ENCODE results near the gene SCAMP1. TPM values are rescaled to one million over a fixed set of nuclear protein-coding genes. Genes with fewer than 3 reads are reported as not detected.

Gene SCAMP1
- total RNA-seq, 1 experiment from 2014 or later: 36.0 TPM

- no peak overlapping the region for H2BK15ac ChIP-seq (ENCODE audit: low read depth, low read length)
- no peak overlapping the region for H3K27ac Mint-ChIP-seq
- no peak overlapping the region for H4K8ac ChIP-seq (replicated peaks; ENCODE audit: insufficient read length, low read depth, low read length)
- peaks cover 3% of the 10 kb centered on the region; the same call in 1 of the 2 replicates for H3K4me1 ChIP-seq (ENCODE audit: insufficient read depth, low read length)
- no peak overlapping the region for H3K4me3 Mint-ChIP-seq
- no peak overlapping the region for H2BK120ac ChIP-seq (ENCODE audit: low read depth, low read length, poor library complexity, severe bottlenecking)
- H2AK5ac ChIP-seq (ENCODE audit: insufficient read length, low read length): no peak overlapping the region
- peaks cover 9% of the 10 kb centered on the region for H3K9me3 ChIP-seq (ENCODE audit: control insufficient read depth, low read depth, low read length)
- no peaks in the 10 kb centered on the region for H3K79me1 ChIP-seq (ENCODE audit: insufficient read depth, low read depth, low read length, poor library complexity, severe bottlenecking)
- H3K27me3 ChIP-seq (ENCODE audit: insufficient read depth, low read length): peaks cover 15% of the 10 kb centered on the region; the same call in 1 of the 2 replicates
- H3K4me1 Mint-ChIP-seq: peaks cover 25 to 28% of the 10 kb centered on the region in 2 experiments
- no peak overlapping the region for H3T11ph ChIP-seq (ENCODE audit: low read length)
- no peak overlapping the region for H3K9ac ChIP-seq (ENCODE audit: extremely low read depth, insufficient read length, low read length)
- H3K27ac ChIP-seq (ENCODE audit: insufficient read length, low read depth, low read length): no peak overlapping the region
- H3K4me2 ChIP-seq (ENCODE audit: insufficient read depth, insufficient read length, low read length): no peak overlapping the region
- TF ChIP-seq, protein P1, sequence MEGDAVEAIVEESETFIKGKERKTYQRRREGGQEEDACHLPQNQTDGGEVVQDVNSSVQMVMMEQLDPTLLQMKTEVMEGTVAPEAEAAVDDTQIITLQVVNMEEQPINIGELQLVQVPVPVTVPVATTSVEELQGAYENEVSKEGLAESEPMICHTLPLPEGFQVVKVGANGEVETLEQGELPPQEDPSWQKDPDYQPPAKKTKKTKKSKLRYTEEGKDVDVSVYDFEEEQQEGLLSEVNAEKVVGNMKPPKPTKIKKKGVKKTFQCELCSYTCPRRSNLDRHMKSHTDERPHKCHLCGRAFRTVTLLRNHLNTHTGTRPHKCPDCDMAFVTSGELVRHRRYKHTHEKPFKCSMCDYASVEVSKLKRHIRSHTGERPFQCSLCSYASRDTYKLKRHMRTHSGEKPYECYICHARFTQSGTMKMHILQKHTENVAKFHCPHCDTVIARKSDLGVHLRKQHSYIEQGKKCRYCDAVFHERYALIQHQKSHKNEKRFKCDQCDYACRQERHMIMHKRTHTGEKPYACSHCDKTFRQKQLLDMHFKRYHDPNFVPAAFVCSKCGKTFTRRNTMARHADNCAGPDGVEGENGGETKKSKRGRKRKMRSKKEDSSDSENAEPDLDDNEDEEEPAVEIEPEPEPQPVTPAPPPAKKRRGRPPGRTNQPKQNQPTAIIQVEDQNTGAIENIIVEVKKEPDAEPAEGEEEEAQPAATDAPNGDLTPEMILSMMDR (conservative IDR thresholded peaks at IDR 0.05): no peak
- H3K23me2 ChIP-seq (ENCODE audit: insufficient read length, low read depth, low read length, poor library complexity, severe bottlenecking): no peaks in the 10 kb centered on the region
- no peak overlapping the region for H4K5ac ChIP-seq (ENCODE audit: insufficient read length, low read depth, low read length)
- no peak overlapping the region for H3K18ac ChIP-seq (ENCODE audit: insufficient read length, low read depth, low read length)
- no peaks in the 10 kb centered on the region for H3K79me2 ChIP-seq (ENCODE audit: insufficient read depth, low read length)
- H2AFZ ChIP-seq (ENCODE audit: low read length): no peak overlapping the region
- no peak overlapping the region for H3K56ac ChIP-seq (ENCODE audit: insufficient read length, low read depth, low read length)
- H2BK5ac ChIP-seq (ENCODE audit: insufficient read length, low read length): no peak overlapping the region
- no peak overlapping the region for H3K14ac ChIP-seq (ENCODE audit: insufficient read depth, low read length)
- DNase-seq: no peak
- H2BK12ac ChIP-seq (ENCODE audit: insufficient read length, low read depth, low read length): no peak overlapping the region
- H3K9me3 Mint-ChIP-seq: peaks cover 21 to 28% of the 10 kb centered on the region in 2 experiments
- H3K36me3 Mint-ChIP-seq (ENCODE audit: insufficient read depth in 1 of 3, low read depth in 3 of 3): peaks cover 0 to 19% (median 2%) of the 10 kb centered on the region in 3 experiments; a peak in 3 of 7 replicates
- no CpG with 5 or more reads among the region's 3 CpGs for WGBS (ENCODE audit: extremely low coverage, insufficient read length, low lambda C conversion rate)
- no peak overlapping the region for H3K23ac ChIP-seq (ENCODE audit: insufficient read length, low read depth, low read length)
- no peaks in the 10 kb centered on the region for H4K20me1 ChIP-seq (ENCODE audit: control insufficient read depth, insufficient read depth, insufficient read length)
- H3K27me3 Mint-ChIP-seq (ENCODE audit: low read depth): peaks cover 91% of the 10 kb centered on the region
- H3K4ac ChIP-seq (ENCODE audit: low read depth, low read length): no peak overlapping the region
- no peak overlapping the region for H2BK20ac ChIP-seq (ENCODE audit: low read depth, low read length, poor library complexity, severe bottlenecking)
- no peak overlapping the region for H4K91ac ChIP-seq (ENCODE audit: insufficient read length, low read depth, low read length)
Observed at GRCh38 chr5:78345485-78345884, 14.9 kb upstream of the SCAMP1 start.
